DND-41 (cell line): ENCODE results near the gene RASL11A.

Experiments
- EZH2 ChIP-seq: IDR thresholded peaks from 3 replicates; pipeline ENCODE4 v1.6.1; 2012; ENCODE audit warnings: borderline replicate concordance, low read depth, mild to moderate bottlenecking, moderate library complexity, low read length, inconsistent platforms; ENCODE audit not compliant: severe bottlenecking
- TF ChIP-seq, protein P1 (sequence below): IDR thresholded peaks from 2 replicates; pipeline ENCODE4 v1.5.1; 2012; ENCODE audit warnings: borderline replicate concordance, low read length, moderate library complexity, mild to moderate bottlenecking; ENCODE audit not compliant: poor library complexity, severe bottlenecking; ENCODE audit errors: extremely low read depth

DNA sequence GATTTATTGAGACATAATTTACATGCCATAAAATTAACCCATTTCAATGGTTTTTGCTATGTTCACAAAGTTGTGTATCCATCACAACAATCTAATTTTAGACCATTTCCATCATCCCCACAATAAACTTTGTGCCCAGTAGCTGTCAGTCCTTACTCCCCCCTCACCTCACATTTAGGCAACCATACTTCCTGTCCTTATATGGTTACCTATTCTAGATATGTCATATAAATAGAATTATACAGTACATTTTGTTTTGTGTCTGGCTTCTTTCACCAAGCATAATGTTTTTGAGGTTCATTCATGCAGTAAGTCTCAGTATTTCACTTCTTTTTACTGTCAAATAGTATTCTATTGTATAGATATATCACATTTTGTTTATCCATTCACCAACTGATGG is 42.5 kb upstream of the RASL11A start:
- TF ChIP-seq, protein P1, sequence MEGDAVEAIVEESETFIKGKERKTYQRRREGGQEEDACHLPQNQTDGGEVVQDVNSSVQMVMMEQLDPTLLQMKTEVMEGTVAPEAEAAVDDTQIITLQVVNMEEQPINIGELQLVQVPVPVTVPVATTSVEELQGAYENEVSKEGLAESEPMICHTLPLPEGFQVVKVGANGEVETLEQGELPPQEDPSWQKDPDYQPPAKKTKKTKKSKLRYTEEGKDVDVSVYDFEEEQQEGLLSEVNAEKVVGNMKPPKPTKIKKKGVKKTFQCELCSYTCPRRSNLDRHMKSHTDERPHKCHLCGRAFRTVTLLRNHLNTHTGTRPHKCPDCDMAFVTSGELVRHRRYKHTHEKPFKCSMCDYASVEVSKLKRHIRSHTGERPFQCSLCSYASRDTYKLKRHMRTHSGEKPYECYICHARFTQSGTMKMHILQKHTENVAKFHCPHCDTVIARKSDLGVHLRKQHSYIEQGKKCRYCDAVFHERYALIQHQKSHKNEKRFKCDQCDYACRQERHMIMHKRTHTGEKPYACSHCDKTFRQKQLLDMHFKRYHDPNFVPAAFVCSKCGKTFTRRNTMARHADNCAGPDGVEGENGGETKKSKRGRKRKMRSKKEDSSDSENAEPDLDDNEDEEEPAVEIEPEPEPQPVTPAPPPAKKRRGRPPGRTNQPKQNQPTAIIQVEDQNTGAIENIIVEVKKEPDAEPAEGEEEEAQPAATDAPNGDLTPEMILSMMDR, result no peak
- no peak for TF ChIP-seq EZH2
